ENCODE measurements around the gene RSPH1.

DNA sequence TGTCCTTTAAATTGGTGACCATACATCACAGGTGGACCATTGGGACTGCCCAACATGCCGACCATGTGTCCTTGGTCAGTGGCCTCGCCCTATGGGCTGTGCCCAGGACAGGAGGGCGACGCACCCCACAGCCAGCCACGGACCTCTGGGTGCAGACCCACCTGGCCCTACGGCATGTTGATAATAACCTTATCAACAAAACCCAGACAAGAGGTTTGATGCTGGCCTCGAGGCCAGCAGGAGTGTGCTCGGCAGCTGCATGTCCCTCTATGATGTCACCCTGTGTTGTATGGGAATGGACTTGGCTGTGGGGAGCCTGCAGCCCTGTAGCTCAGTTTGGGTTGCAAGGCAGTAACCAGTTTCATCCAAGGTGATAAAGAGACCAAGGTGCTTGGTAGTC, 49.7 kb upstream of the RSPH1 start:
- TF ChIP-seq, protein P1, sequence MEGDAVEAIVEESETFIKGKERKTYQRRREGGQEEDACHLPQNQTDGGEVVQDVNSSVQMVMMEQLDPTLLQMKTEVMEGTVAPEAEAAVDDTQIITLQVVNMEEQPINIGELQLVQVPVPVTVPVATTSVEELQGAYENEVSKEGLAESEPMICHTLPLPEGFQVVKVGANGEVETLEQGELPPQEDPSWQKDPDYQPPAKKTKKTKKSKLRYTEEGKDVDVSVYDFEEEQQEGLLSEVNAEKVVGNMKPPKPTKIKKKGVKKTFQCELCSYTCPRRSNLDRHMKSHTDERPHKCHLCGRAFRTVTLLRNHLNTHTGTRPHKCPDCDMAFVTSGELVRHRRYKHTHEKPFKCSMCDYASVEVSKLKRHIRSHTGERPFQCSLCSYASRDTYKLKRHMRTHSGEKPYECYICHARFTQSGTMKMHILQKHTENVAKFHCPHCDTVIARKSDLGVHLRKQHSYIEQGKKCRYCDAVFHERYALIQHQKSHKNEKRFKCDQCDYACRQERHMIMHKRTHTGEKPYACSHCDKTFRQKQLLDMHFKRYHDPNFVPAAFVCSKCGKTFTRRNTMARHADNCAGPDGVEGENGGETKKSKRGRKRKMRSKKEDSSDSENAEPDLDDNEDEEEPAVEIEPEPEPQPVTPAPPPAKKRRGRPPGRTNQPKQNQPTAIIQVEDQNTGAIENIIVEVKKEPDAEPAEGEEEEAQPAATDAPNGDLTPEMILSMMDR (IDR thresholded peaks at IDR 0.05): no peak
- TF ChIP-seq POLR2A (IDR thresholded peaks at IDR 0.05) (no peak), POLR2AphosphoS5 (IDR thresholded peaks at IDR 0.05) (no peak), EP300 (IDR thresholded peaks at IDR 0.05) (no peak)

All from upper lobe of left lung (tissue), 4 donors.